GM19043 (cell line): ENCODE data around the gene HIBCH.
"Not testable (repeated sequence)": the region's sequence is repeated elsewhere in the genome, so short reads cannot be mapped to it uniquely, and the experiment has no call there.

ENCODE experiments used
- ATAC-seq: cut with Tn5 transposase; IDR thresholded peaks from one replicate; pipeline ENCODE4 v1.9.1; 2021; ENCODE audit warnings: low read depth; ENCODE audit not compliant: unreplicated experiment

Gene HIBCH

GRCh38 chr2:190312635-190313025 is 7.0 kb downstream of the HIBCH start:
- not testable (repeated sequence) for ATAC-seq

- no peak for ATAC-seq
Observed at GRCh38 chr2:190311893-190312634, 7.6 kb downstream of the HIBCH start.

DNA sequence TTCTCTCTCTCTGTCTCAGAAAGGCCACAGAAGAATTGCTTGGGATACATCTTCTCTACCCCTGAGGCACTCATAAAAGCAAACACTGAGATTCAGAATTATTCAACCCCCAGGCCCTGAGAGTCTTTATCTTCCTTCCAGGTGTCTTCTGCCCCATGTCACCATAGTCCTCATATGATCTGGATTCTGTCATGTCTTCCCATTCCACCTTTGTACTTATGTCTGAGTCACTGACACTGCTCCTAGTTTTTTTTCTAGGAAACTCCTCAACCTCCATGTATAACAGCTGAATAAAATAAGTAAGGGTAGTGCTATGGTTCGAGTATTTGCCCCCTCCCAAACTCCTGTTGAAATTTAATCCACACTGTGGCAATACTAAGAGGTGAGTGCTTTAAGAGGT is 11.6 kb downstream of the HIBCH start:
- no peak for ATAC-seq

DNA sequence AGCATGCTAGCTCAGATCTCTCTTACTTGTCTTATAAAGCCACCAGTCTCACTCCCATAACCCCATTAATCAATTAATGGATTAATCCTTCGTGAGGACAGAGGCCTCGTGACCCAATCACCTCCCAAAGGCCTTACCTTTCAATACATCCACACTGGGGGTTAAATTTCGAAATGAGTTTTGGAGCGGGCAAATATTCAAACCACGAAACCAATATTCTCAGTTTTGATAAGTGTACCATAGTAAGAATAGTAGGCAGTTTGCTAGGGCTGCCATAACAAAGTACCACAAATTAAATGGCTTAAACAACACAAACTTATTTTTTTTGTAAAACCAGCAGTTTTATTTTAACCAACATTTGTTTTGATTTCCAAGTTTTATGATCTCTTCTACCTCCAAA is 15.2 kb downstream of the HIBCH start:
- ATAC-seq = no peak

DNA sequence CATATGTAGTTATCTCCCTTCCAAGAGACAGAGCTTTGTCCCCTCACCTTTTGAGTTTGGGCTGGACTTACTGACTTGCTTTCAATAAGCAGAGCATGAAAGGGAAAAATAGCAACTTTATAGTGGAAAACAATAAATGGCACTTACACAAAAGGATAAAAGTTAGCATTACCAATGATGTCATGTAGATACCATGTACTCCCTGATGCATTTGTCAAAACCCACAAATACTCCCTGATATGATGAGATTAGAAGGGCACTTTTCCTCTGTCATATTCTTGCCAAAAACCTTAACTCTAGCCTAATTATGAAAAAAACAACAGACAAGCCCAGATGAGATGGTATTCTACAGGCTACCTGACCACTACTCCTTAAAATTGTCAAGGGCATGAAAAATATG is 16.0 kb downstream of the HIBCH start:
- no peak for ATAC-seq

GRCh38 chr2:190302052-190302451 is 17.6 kb downstream of the HIBCH start:
- ATAC-seq = no peak

DNA sequence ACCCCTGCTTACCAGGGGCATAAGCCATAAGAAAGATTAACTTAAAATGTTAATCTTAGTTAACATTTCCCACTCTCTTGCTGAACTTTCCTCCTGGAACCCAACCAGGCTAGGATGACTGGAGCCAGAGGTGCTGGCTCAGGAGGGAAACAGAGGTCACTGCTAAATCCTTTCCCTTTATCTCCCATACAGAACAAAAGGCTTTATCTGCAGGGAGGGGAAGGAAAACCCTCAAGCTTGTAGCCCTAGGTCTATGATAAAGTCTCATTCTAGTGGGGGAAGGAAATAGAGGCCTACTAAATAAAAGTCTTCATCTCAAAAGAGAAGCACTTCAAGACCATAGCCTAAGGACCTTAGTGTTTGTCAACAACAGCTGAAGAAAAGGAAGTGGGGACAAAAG is 18.6 kb downstream of the HIBCH start:
- ATAC-seq = no peak

DNA sequence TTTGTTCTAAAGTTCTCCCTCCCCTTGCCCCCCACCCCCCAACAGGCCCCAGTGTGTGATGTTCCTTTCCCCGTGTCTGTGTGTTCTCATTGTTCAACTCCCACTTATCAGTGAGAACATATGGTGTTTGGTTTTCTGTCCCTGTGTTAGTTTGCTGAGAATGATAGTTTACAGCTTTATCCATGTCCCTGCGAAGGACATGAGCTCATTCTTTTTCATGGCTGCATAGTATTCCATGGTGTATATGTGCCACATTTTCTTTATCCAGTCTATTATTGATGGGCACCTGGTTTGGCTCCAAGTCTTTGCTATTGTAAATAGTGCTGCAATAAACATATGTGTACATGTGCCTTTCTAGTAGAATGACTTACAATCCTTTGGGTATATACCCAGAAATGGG is 21.7 kb downstream of the HIBCH start:
- ATAC-seq = not testable (repeated sequence)

- no peak for ATAC-seq
Observed at GRCh38 chr2:190283783-190284182, 35.8 kb downstream of the HIBCH start.

DNA sequence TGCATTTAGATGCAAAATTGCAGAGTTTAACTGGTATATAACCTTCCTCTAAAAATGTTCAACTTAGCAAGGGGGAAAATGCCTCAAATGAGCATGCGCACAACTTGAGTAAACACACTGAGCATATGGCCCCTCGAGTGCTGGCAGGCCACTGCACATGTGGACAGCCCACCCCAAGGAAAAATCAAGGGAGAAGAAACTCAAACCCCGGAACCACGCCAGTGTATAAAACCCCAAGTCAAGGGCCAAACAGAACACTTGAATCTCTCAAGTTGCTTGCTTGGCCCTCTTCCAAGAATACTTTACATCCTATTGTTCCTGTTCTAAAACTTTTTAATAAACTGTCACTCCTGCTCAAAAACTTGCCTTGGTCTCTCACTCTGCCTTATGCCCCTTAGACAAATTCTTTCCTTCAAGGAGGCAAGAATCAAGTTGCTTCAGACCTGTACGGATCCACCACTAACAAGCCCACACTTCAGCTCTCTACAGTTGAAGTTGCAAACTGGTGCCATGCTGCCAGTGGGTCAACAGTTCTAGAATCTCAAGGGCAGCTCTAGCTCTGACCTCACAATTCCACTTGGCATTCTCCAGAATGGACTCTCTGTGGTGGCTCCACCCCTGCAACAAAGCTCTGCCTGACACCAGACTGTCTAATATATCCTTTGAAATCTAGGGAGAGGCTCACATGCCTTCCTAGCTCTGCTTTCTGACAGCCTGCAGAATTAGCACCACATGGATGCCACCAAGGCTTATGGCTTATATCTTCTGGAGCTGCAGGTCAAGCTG is 38.9 kb downstream of the HIBCH start:
- no peak for ATAC-seq

GRCh38 chr2:190279256-190280134 is 40.1 kb downstream of the HIBCH start:
- not testable (repeated sequence) for ATAC-seq

DNA sequence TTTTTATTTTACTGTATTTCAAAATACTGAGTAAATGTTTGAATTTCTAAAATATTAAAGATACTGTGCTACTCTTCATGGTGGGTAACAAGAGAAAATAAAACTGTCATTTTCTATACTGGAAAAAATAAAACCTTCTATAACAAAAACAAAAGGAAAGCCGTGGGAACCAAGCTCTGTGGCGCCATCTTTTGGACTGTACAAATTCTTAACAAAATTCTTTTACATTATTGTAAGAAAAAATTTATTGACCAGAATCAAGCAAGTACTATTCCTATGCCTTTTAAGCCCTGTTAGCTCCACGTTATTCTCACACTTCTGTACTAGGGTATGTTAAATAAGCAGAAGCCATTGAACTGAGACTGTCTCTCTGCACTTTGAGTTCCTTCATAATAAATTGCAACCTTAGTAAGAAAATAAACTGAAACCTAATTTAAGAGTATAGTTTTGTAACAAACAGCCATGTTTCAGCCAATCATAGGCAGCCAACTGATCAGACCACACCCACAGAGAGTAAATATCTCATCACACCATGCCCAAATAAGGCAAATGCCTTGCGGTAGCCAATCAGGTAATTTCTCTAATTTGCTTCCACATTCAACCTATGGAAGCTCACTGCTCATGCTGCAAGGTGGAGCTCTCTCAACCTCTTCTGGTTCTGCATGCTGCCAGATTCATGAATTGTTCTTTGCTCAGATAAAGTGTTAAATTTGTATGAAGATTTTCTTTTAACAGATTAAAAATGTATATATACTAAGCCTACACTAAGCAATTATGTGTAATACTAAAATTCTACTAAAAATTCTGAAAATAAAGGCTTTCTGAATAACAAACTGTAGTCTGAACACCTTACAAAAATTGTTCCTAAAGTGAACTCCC is 42.2 kb downstream of the HIBCH start:
- no peak for ATAC-seq

- no peak for ATAC-seq
Observed at GRCh38 chr2:190272457-190272842, 47.2 kb downstream of the HIBCH start.

- no peak for ATAC-seq
Observed at GRCh38 chr2:190271783-190272456, 47.7 kb downstream of the HIBCH start.

GRCh38 chr2:190270298-190270697 is 49.3 kb downstream of the HIBCH start:
- ATAC-seq = no peak

DNA sequence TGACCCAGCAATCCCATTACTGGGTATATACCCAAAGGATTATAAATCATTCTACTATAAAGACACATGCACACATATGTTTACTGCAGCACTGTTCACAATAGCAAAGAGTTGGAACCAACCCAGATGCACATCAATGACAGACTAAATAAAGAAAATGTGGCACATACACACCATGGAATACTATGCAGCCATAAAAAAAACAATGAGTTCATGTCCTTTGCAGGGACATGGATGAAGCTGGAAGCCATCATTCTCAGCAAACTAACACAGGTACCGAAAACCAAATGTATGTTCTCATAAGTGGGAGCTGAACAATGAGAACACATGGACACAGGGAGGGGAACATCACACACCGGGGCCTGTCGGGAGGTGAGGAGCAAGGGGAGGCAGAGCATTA is 49.9 kb downstream of the HIBCH start:
- not testable (repeated sequence) for ATAC-seq

DNA sequence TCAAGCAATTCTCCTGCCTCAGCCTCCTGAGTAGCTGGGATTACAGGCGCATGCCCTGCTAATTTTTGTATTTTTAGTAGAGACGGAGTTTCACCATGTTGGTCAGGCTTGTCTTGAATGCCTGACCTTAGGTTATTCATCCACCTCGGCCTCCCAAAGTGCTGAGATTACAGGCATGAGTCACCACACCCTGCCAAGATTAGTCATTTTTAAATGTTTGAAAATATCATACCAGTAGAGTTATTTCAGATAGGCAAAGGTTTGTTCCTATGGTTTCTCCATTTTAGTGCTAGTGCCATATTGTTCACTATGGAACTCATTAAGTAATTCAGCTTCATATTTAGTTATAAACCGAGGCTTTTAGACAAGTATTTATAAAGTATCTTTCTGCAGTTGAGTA is 52.3 kb downstream of the HIBCH start:
- ATAC-seq = no peak

DNA sequence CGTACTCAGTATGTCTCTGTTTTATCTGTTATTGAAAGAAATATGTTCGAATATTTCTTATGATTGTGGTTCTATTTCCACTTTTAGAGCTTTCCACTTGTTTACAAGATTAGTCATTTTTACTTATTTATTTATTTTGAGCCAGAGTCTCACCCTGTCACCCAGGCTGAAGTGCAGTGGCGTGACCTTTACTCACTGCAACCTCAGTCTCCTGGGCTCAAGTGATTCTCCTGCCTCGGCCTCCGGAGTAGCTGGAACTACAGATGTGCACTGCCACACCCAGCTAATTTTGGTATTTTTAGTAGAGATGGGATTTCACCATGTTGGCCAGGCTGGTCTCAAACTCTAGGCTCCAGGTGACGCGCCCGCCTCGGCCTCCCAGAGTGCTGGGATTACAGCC is 53.3 kb downstream of the HIBCH start:
- no peak for ATAC-seq

DNA sequence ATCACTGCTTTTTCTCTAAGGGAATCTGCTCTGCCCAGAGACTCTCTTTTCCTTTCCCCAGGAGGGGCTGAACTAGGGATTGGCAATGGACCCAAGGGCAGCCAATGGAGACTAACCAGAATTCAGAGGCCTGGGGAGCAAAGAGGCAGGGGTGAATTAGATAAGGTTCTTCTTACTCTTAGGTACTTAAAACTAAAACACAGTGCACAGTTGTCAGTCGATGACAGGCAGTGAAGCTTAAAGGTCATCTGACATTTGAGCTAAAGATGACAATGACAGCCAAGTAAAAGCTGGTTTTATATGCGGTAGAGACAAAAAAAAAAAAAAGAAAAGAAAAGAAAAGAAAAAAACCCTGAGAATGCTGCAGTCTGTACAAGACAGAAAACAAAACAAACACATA is 57.8 kb downstream of the HIBCH start:
- ATAC-seq = no peak

DNA sequence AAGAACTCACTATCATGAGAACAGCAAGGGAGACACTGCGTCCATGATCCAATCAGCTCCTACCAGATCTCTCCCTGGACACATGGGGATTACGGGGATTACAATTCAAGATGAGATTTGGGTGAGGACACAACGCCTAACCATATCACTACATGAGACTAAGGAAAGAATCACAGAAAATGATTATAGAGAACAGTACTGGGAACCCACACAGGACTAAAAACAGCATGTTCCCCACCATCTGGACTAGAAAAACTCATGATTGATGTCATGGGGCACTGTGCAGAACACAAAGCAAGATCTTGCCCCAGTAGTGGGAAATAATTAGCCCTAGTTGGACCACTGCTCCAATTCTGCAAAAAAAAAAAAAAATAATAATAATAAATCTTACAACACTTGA is 63.5 kb downstream of the HIBCH start:
- ATAC-seq = no peak
